NCI-H187 (cell line): Measurements from ENCODE around the gene TMEM204.

Source experiments
- DNase-seq, 2 experiments: peaks; one replicate each; lab custom pipeline; 2025; lab: John Stamatoyannopoulos, UW

Gene TMEM204

GRCh38 chr16:1499756-1500464 is 33.6 kb upstream of the TMEM204 start:
- no peak for DNase-seq

- DNase-seq: no peak
Observed at GRCh38 chr16:1500465-1501150, 32.9 kb upstream of the TMEM204 start.

GRCh38 chr16:1501630-1502029 is 31.8 kb upstream of the TMEM204 start:
- DNase-seq: no peak

- DNase-seq: no peak
Observed at GRCh38 chr16:1502092-1503004, 31.1 kb upstream of the TMEM204 start.

GRCh38 chr16:1503110-1503955 is 30.1 kb upstream of the TMEM204 start:
- no peak for DNase-seq

GRCh38 chr16:1505073-1505844 is 28.2 kb upstream of the TMEM204 start:
- no peak for DNase-seq

- DNase-seq: no peak
Observed at GRCh38 chr16:1505912-1506311, 27.6 kb upstream of the TMEM204 start.

- no peak for DNase-seq
Observed at GRCh38 chr16:1506494-1507213, 26.8 kb upstream of the TMEM204 start.

GRCh38 chr16:1508494-1509187 is 24.8 kb upstream of the TMEM204 start:
- no peak for DNase-seq

- no peak for DNase-seq
Observed at GRCh38 chr16:1509307-1510221, 23.9 kb upstream of the TMEM204 start.

- DNase-seq: no peak
Observed at GRCh38 chr16:1510272-1510671, 23.2 kb upstream of the TMEM204 start.

GRCh38 chr16:1510941-1511351 is 22.5 kb upstream of the TMEM204 start:
- no peak for DNase-seq

- no peak for DNase-seq
Observed at GRCh38 chr16:1511662-1512569, 21.6 kb upstream of the TMEM204 start.

GRCh38 chr16:1512774-1513173 is 20.7 kb upstream of the TMEM204 start:
- no peak for DNase-seq

- no peak for DNase-seq
Observed at GRCh38 chr16:1514507-1514906, 19.0 kb upstream of the TMEM204 start.

GRCh38 chr16:1518626-1519135 is 14.8 kb upstream of the TMEM204 start:
- DNase-seq: no peak

- no peak for DNase-seq
Observed at GRCh38 chr16:1519831-1520230, 13.6 kb upstream of the TMEM204 start.
